ENCODE results near the gene IL3. TPM values are rescaled to one million over a fixed set of nuclear protein-coding genes. Genes with fewer than 3 reads are reported as not detected.

The IL3 gene
- total and polyA plus RNA-seq, 2 experiments from 2014 or later = not detected

DNA sequence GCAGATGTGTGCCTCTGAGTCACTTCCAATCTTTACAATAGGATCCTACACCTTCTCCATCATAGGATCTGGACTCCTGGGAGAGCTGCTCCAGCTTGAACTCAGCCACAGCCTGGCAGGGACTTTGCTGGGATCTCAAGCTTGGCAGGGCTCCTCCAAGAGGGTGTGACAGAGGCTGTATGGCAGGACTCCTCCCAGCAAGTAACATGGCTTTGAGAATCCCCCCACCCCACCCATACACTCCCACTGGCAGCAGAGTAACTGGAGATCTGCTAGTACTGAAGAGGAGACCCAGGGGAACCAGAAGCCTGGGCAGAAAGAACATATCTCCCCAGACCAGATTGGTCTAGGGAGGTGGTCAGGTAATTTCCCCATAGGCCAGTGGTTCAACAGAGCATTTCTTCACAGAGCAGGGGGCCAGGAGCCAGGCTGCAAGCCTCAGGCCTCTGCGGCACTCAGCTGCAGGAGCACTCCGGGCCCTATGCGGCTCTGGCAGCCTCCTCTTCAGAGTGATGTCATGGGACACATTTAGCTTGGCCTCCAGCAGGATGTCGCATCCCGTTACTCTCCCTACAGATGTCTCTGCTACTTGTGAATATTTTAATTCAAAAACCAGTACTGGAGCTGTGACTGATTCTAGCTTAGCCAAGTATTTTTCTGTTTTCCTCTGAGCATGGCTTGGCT is 47.3 kb upstream of the IL3 start:
- no peaks in the 10 kb centered on the region for H3K9me3 Mint-ChIP-seq
- H4K20me1 ChIP-seq (replicated peaks; ENCODE audit: insufficient read depth) = no peaks in the 10 kb centered on the region
- no peaks in the 10 kb centered on the region for H3K9me2 ChIP-seq (ENCODE audit: insufficient read depth)
- H3F3A ChIP-seq (replicated peaks; ENCODE audit: low read depth) = no peaks in the 10 kb centered on the region
- H2AFZ ChIP-seq = no peak overlapping the region
- ATAC-seq = no peak
- H3K36me3 Mint-ChIP-seq (ENCODE audit: low read depth) = no peaks in the 10 kb centered on the region
- peaks cover 31% of the 10 kb centered on the region for H3K4me1 Mint-ChIP-seq
- peaks cover 33% of the 10 kb centered on the region for H3K27me3 Mint-ChIP-seq (ENCODE audit: insufficient read depth, low read depth, poor library complexity)
- H3K27ac Mint-ChIP-seq = no peak overlapping the region
- peaks cover 25% of the 10 kb centered on the region for H3K27me3 ChIP-seq (ENCODE audit: insufficient read depth)
- no peak for DNase-seq (ENCODE audit: low spot score)
- no peak overlapping the region for H3K4me3 ChIP-seq
- no peak overlapping the region for H3K4me3 Mint-ChIP-seq
- no peaks in the 10 kb centered on the region for H3K79me2 ChIP-seq (replicated peaks; ENCODE audit: insufficient read depth)
- peaks cover 8% of the 10 kb centered on the region; the same call in 1 of the 2 replicates for H3K4me1 ChIP-seq (ENCODE audit: insufficient read depth)
- H3K36me3 ChIP-seq (ENCODE audit: insufficient read depth) = no peaks in the 10 kb centered on the region
- TF ChIP-seq EZH2 (IDR thresholded peaks at IDR 0.05; ENCODE audit: low read depth, unreplicated experiment) = no peak
- TF ChIP-seq CREB1 (CRISPR knock-in tag; IDR thresholded peaks at IDR 0.05; ENCODE audit: low read depth) = no peak
- no peak for TF ChIP-seq EZH2phosphoT487 (IDR thresholded peaks at IDR 0.05; ENCODE audit: unreplicated experiment)
- TF ChIP-seq STAT1 (IDR thresholded peaks at IDR 0.05; ENCODE audit: unreplicated experiment) = no peak
- TF ChIP-seq POLR2AphosphoS5 (IDR thresholded peaks at IDR 0.05; ENCODE audit: low read depth) = no peak
- TF ChIP-seq JUNB (IDR thresholded peaks at IDR 0.05; ENCODE audit: unreplicated experiment) = no peak
- TF ChIP-seq ETS1 (IDR thresholded peaks at IDR 0.05) = no peak
- TF ChIP-seq NANOG (IDR thresholded peaks at IDR 0.05; ENCODE audit: borderline replicate concordance) = no peak
- TF ChIP-seq ZNF331 (CRISPR knock-in tag; IDR thresholded peaks at IDR 0.05; ENCODE audit: low read depth) = no peak
- TF ChIP-seq, protein P1, sequence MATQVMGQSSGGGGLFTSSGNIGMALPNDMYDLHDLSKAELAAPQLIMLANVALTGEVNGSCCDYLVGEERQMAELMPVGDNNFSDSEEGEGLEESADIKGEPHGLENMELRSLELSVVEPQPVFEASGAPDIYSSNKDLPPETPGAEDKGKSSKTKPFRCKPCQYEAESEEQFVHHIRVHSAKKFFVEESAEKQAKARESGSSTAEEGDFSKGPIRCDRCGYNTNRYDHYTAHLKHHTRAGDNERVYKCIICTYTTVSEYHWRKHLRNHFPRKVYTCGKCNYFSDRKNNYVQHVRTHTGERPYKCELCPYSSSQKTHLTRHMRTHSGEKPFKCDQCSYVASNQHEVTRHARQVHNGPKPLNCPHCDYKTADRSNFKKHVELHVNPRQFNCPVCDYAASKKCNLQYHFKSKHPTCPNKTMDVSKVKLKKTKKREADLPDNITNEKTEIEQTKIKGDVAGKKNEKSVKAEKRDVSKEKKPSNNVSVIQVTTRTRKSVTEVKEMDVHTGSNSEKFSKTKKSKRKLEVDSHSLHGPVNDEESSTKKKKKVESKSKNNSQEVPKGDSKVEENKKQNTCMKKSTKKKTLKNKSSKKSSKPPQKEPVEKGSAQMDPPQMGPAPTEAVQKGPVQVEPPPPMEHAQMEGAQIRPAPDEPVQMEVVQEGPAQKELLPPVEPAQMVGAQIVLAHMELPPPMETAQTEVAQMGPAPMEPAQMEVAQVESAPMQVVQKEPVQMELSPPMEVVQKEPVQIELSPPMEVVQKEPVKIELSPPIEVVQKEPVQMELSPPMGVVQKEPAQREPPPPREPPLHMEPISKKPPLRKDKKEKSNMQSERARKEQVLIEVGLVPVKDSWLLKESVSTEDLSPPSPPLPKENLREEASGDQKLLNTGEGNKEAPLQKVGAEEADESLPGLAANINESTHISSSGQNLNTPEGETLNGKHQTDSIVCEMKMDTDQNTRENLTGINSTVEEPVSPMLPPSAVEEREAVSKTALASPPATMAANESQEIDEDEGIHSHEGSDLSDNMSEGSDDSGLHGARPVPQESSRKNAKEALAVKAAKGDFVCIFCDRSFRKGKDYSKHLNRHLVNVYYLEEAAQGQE (IDR thresholded peaks at IDR 0.05; ENCODE audit: unreplicated experiment) = no peak
- TF ChIP-seq CTCF (conservative IDR thresholded peaks at IDR 0.05; ENCODE audit: low read depth in 2 of 2) = no peak
- no peak for TF ChIP-seq ZNF462 (CRISPR knock-in tag; IDR thresholded peaks at IDR 0.05)
- no peak for TF ChIP-seq ZNF114 (CRISPR knock-in tag; IDR thresholded peaks at IDR 0.05)
- H3K27ac ChIP-seq (ENCODE audit: low read depth) = no peak overlapping the region
- no peak overlapping the region for H3K4me2 ChIP-seq

All from GM23338 (cell line).